Common myeloid progenitor, CD34-positive (primary cell): ENCODE data around the gene PELI3.
"Not testable (repeated sequence)": the region's sequence is repeated elsewhere in the genome, so short reads cannot be mapped to it uniquely, and the experiment has no call there.

ENCODE experiments used
- CTCF ChIA-PET: fragments of 350-600 bp; sonication (Branson Sonifier 250); formaldehyde crosslinking; loops from one replicate; lab custom pipeline; 2021; ENCODE audit warnings: antibody characterized with exemption; lab: Charles Lee
- POLR2A ChIA-PET: fragments of 350-600 bp; sonication (Branson Sonifier 250); formaldehyde crosslinking; loops from one replicate; lab custom pipeline; 2021; ENCODE audit warnings: antibody characterized with exemption; lab: Charles Lee
- DNase-seq, 3 donors: peaks; one replicate each; pipeline versions ENCODE4 v3.0.0 to v3.0.0-alpha.2; 2013
- H3K27ac ChIP-seq, 2 experiments: 1 replicate in 1 of 2; 2 replicates in 1 of 2; pipeline ENCODE4 v1.7.0; 2013; ENCODE audit warnings: inconsistent platforms in 2 of 2, low read length in 2 of 2, mild to moderate bottlenecking in 2 of 2, low read depth in 1 of 2, moderate library complexity in 1 of 2; ENCODE audit not compliant: severe bottlenecking in 2 of 2, insufficient read depth in 1 of 2, poor library complexity in 1 of 2
- H3K27me3 ChIP-seq, 5 experiments: replicated peaks in 2 of 5; 1 replicate in 3 of 5; 2 replicates in 2 of 5; pipeline versions ENCODE4 v1.6.1 to v1.7.0; 2013; ENCODE audit warnings: low read length in 4 of 5, mild to moderate bottlenecking in 2 of 5, moderate library complexity in 2 of 5, inconsistent platforms in 1 of 5; ENCODE audit not compliant: insufficient read depth in 5 of 5, control insufficient read depth in 4 of 5
- H3K36me3 ChIP-seq, 4 experiments: 1 replicate in 2 of 4; 2 replicates in 2 of 4; pipeline versions ENCODE4 v1.6.1 to v1.7.0; 2013; ENCODE audit warnings: low read length in 3 of 4, control low read depth in 1 of 4, mild to moderate bottlenecking in 1 of 4; ENCODE audit not compliant: control insufficient read depth in 4 of 4, insufficient read depth in 4 of 4
- H3K4me1 ChIP-seq, 4 experiments: 1 replicate in 3 of 4; 2 replicates in 1 of 4; pipeline versions ENCODE4 v1.6.1 to v1.7.1; 2013; ENCODE audit warnings: low read length in 3 of 4, mild to moderate bottlenecking in 3 of 4, control low read depth in 1 of 4, inconsistent platforms in 1 of 4, moderate library complexity in 1 of 4; ENCODE audit not compliant: control insufficient read depth in 4 of 4, insufficient read depth in 4 of 4; ENCODE audit errors: control extremely low read depth in 1 of 4
- H3K4me3 ChIP-seq, 7 experiments: 1 replicate in 4 of 7; 2 replicates in 3 of 7; pipeline versions ENCODE4 v1.5.1 to v1.7.0; 2013; ENCODE audit warnings: mild to moderate bottlenecking in 7 of 7, low read length in 6 of 7, moderate library complexity in 6 of 7, inconsistent platforms in 2 of 7, low read depth in 2 of 7, control low read depth in 1 of 7; ENCODE audit not compliant: insufficient read depth in 4 of 7, control insufficient read depth in 1 of 7; ENCODE audit errors: extremely low read depth in 1 of 7
- H3K9me3 ChIP-seq, 5 experiments: 1 replicate in 4 of 5; 2 replicates in 1 of 5; pipeline versions ENCODE4 v1.6.1 to v1.7.1; 2013; ENCODE audit warnings: low read length in 4 of 5, mild to moderate bottlenecking in 2 of 5, inconsistent platforms in 1 of 5, low read depth in 1 of 5, moderate library complexity in 1 of 5; ENCODE audit not compliant: control insufficient read depth in 4 of 5, insufficient read depth in 2 of 5; ENCODE audit errors: control extremely low read depth in 1 of 5
- WGBS: methylation state at CpG from one replicate; pipeline ENCODE4 v1.1.5; 2013; ENCODE audit not compliant: insufficient coverage; 5-methylcytosine and 5-hydroxymethylcytosine counted together

The PELI3 gene

GRCh38 chr11:66431871-66432329 is 34.8 kb upstream of the PELI3 start:
- H3K27ac ChIP-seq, H3K9me3 ChIP-seq, DNase-seq, POLR2A ChIA-PET, H3K4me1 ChIP-seq, H3K27me3 ChIP-seq, H3K4me3 ChIP-seq: not testable (repeated sequence)
- H3K36me3 ChIP-seq: peaks cover 2 to 22% (median 20%) of the 10 kb centered on the region in 4 experiments
- WGBS: 94% methylated on average over 5 of the region's 8 CpGs
- CTCF ChIA-PET: interaction anchor here (0.6 to 1.7 kb wide), 5 partner anchors 23 to 1956 kb away, joined by 3 to 7 read pairs (median 4); partner anchors contain the start of gene DPP3

GRCh38 chr11:66432597-66432996 is 34.1 kb upstream of the PELI3 start:
- 82% methylated on average over 6 of the region's 7 CpGs for WGBS
- CTCF ChIA-PET: interaction anchor here (0.9 to 1.7 kb wide), 6 partner anchors 11 to 82 kb away, joined by 3 to 7 read pairs (median 4); partner anchors contain the start of genes DPP3 and NPAS4
- no peak overlapping the region for H3K27ac ChIP-seq
- H3K36me3 ChIP-seq: peaks cover 2 to 24% (median 20%) of the 10 kb centered on the region in 4 experiments
- POLR2A ChIA-PET: no interaction called here
- H3K9me3 ChIP-seq: no peaks in the 10 kb centered on the region
- H3K4me1 ChIP-seq: peaks cover 0 to 3% (median 1%) of the 10 kb centered on the region in 4 experiments
- H3K4me3 ChIP-seq: no peak overlapping the region
- H3K27me3 ChIP-seq: no peaks in the 10 kb centered on the region
- DNase-seq: peak in 2 of 3 donors; percentile 55 to 73

GRCh38 chr11:66437979-66438503 is 28.7 kb upstream of the PELI3 start:
- Histone ChIP-seq H3K4me3 (peak overlapping the region; percentile 55 to 94 (median 84)), H3K27me3 (no peaks in the 10 kb centered on the region), H3K27ac (peak overlapping the region; percentile 85 to 93), H3K4me1 (peaks cover 2 to 11% (median 8%) of the 10 kb centered on the region in 4 experiments), H3K36me3 (peaks cover 2 to 24% (median 19%) of the 10 kb centered on the region in 4 experiments), H3K9me3 (peaks cover 0 to 2% (median under 1%) of the 10 kb centered on the region in 5 experiments)
- WGBS: 88% methylated on average over 1 of the region's 12 CpGs
- DNase-seq: peak in 1 of 3 donors; percentile 26
- ChIA-PET POLR2A (interaction anchor here (1.0 kb wide), 1 partner anchor 49 kb away, joined by 4 read pairs; no protein-coding TSS in a partner anchor), CTCF (interaction anchor here (0.8 to 2.5 kb wide), 13 partner anchors 7 to 157 kb away, joined by 3 to 20 read pairs (median 3); partner anchors contain the start of gene NPAS4)

- Histone ChIP-seq H3K4me1 (peaks cover 2 to 10% (median 8%) of the 10 kb centered on the region in 4 experiments), H3K36me3 (peaks cover 2 to 24% (median 19%) of the 10 kb centered on the region in 4 experiments), H3K27ac (peak within 1 kb of the TSS; percentile 85 to 93), H3K27me3 (no peaks in the 10 kb centered on the region), H3K4me3 (peak within 1 kb of the TSS; percentile 55 to 94 (median 84)), H3K9me3 (peaks cover 0 to 9% (median 7%) of the 10 kb centered on the region in 5 experiments)
- WGBS: 11% methylated on average over 37 of the region's 45 CpGs
- ChIA-PET CTCF (interaction anchor here (0.6 to 2.5 kb wide), 15 partner anchors 8 to 156 kb away, joined by 3 to 20 read pairs (median 3); partner anchors contain the start of gene NPAS4), POLR2A (interaction anchor here (0.8 to 1.1 kb wide), 3 partner anchors 17 to 49 kb away, joined by 3 to 4 read pairs (median 4); partner anchors contain the start of gene DPP3)
- DNase-seq: peak; percentile 92 to 95 (median 94)
These were observed 27.9 kb upstream of the PELI3 start, which contains the start of gene MRPL11 for GRCh38 chr11:66438504-66439466. Gene MRPL11, minus strand, starts transcription at chr11:66438848. Its CDS starts 94 bp downstream, at chr11:66438754.

GRCh38 chr11:66440101-66440939 is 26.4 kb upstream of the PELI3 start:
- DNase-seq, H3K4me1 ChIP-seq, H3K9me3 ChIP-seq, H3K4me3 ChIP-seq, H3K27me3 ChIP-seq, H3K27ac ChIP-seq: not testable (repeated sequence)
- WGBS: 88% methylated on average over 10 of the region's 29 CpGs
- CTCF ChIA-PET: interaction anchor here (0.8 to 2.5 kb wide), 3 partner anchors 18 to 32 kb away, joined by 3 to 20 read pairs (median 4); no protein-coding TSS in a partner anchor
- POLR2A ChIA-PET: interaction anchor here (1.1 kb wide), 1 partner anchor 40 kb away, joined by 3 read pairs; the partner anchor contains the start of gene DPP3
- H3K36me3 ChIP-seq: peaks cover 2 to 18% (median 14%) of the 10 kb centered on the region in 4 experiments

GRCh38 chr11:66440940-66441282 is 25.8 kb upstream of the PELI3 start:
- POLR2A ChIA-PET, H3K4me3 ChIP-seq, H3K27me3 ChIP-seq, H3K9me3 ChIP-seq, H3K4me1 ChIP-seq, H3K27ac ChIP-seq, DNase-seq: not testable (repeated sequence)
- peaks cover 0 to 12% (median 9%) of the 10 kb centered on the region in 4 experiments for H3K36me3 ChIP-seq
- CTCF ChIA-PET: interaction anchor here (0.8 kb wide), 1 partner anchor 21 kb away, joined by 3 read pairs; no protein-coding TSS in a partner anchor
- WGBS: 98% methylated on average over 16 of the region's 27 CpGs
